Psoas muscle (tissue), 8 donors: ENCODE results near the gene CCDC78. TPM values are rescaled to one million over a fixed set of nuclear protein-coding genes. Genes with fewer than 3 reads are reported as not detected.
"Not testable (repeated sequence)": the region's sequence is repeated elsewhere in the genome, so short reads cannot be mapped to it uniquely, and the experiment has no call there.

Source experiments
- ATAC-seq, 4 donors: fragments of 200-7000 bp; cut with Tn5 transposase; one replicate each; pipeline ENCODE4 v1.9.1; 2020; ENCODE audit warnings: moderate library complexity in 3 of 4, mild to moderate bottlenecking in 2 of 4
- DNase-seq, 2 donors: peaks; one replicate each; pipeline ENCODE4 v3.0.0-alpha.2; 2020
- H3K27ac ChIP-seq: fragments of 200-600 bp; one replicate; pipeline ENCODE4 v1.8.0; 2022
- H3K27me3 ChIP-seq, 3 donors: fragments of 200-600 bp in 1 of 3; one replicate each; pipeline versions ENCODE4 v1.6.1 to v1.8.0; 2013 to 2022; ENCODE audit warnings: low read length in 2 of 3, mild to moderate bottlenecking in 2 of 3, moderate library complexity in 1 of 3; ENCODE audit not compliant: insufficient read depth in 3 of 3
- H3K36me3 ChIP-seq, 2 donors: fragments of 200-600 bp in 1 of 2; one replicate each; pipeline versions ENCODE4 v1.6.1 to v1.8.0; 2013 to 2022; ENCODE audit warnings: low read depth in 1 of 2, mild to moderate bottlenecking in 1 of 2, moderate library complexity in 1 of 2; ENCODE audit not compliant: insufficient read depth in 1 of 2
- H3K4me1 ChIP-seq: fragments of 200-600 bp; one replicate; pipeline ENCODE4 v1.8.0; 2022
- H3K4me3 ChIP-seq: fragments of 200-600 bp; one replicate; pipeline ENCODE4 v1.8.0; 2022; ENCODE audit warnings: mild to moderate bottlenecking
- H3K9me3 ChIP-seq: fragments of 200-600 bp; one replicate; pipeline ENCODE4 v1.8.0; 2022
- WGBS, 3 donors: extraction: QIAGEN DNeasy Blood & Tissue Kit; methylation state at CpG; one replicate each; pipeline versions ENCODE4 v1.1.6 to v1.1.7; 2013; 5-methylcytosine and 5-hydroxymethylcytosine counted together
- intact Hi-C, 2 donors: fragments of 100-400 bp; cut with DNase I; formaldehyde crosslinking; loops; one replicate each; pipeline versions ENCODE4 v1.11.0 to v1.14.2; 2022
- polyA plus RNA-seq, 3 donors: library from polyadenylated mRNA; stranded (reverse); fragments of 200-250 nt; gene quantifications; one replicate each; pipeline ENCODE4 v1.2.3, GENCODE V29; 2013
- total RNA-seq, 4 donors: library from RNA; stranded (reverse); fragmentation: NEBNext Ultra II Directional in 2 of 4; extraction: Animal tissue kit (Norgen Biotek cat#: 25700) in 2 of 4; gene quantifications; one replicate each; pipeline versions ENCODE4 v1.2.1 to v1.2.4, GENCODE V29; 2021 to 2023
- TF ChIP-seq, protein P1 (sequence below): fragments of 200-600 bp; IDR thresholded peaks from one replicate; pipeline ENCODE4 v1.8.0; 2022; ENCODE audit warnings: antibody characterized with exemption
- donor health status: healthy with polysubstance abuse.
- donor health status: DM: no; HTN: no; CAD: no; lungs with moderate emphysema.
- donor health status: Bipolar disorder and iron deficiency.
- donor health status: healthy.
- donor health status: DM: yes; HTN: yes; CAD: no.
- donor health status: DM: no; HTN: no; CAD: no.
- donor health status: DM: no; HTN: no; CAD: no.
- donor health status: DM: yes; HTN: yes; CAD: no.

CCDC78 gene
- total and polyA plus RNA-seq, 7 donors = 0.11 to 0.16 (median 0.12) TPM; not detected in 4

DNA sequence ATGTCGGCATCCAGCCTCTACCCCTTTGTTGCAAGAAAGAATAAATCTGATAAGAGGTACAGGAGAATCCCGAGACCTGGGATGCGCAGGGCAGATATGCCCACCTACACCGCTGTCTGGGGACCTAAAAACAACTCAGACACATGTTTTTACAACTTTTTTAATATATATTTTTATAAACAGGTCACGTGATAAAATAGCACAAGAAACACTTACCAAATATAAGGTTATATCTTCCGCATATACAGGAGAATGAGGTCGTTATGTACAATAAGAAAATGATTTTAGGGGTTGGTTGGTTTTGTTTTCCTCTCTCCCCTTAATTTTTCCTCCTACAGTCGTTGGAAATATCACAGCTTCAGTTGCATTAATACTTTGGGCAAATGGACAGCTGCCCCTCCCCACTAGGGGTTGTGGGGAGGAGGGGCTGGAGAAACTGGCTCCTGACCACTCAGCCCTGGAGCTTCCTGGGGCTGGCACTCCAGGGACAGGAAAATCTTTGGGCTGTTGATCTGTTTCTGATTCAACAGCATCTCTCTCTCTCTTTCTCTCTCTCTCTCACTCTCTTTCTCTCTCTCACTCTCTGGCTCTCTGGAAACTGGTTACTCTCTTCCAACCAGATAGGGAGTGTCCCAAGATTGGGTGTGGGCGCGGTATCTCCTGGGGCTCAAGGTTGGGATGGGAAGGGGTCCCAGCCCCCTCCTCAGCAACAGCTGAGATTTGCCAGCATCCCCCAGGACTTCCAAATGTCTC is 33.7 kb downstream of the CCDC78 start:
- H3K4me3 ChIP-seq = no peak overlapping the region
- H3K27me3 ChIP-seq = peaks cover 0 to 56% (median 25%) of the 10 kb centered on the region in 3 donors
- no peak overlapping the region for H3K27ac ChIP-seq
- H3K4me1 ChIP-seq = peaks cover 26% of the 10 kb centered on the region
- 64 to 70% (median 66%) methylated on average over 10 of the region's 10 CpGs for WGBS, 3 donors
- no peak for DNase-seq
- no peaks in the 10 kb centered on the region for H3K9me3 ChIP-seq
- ATAC-seq = no peak
- intact Hi-C loops = no loop called here
- TF ChIP-seq, protein P1, sequence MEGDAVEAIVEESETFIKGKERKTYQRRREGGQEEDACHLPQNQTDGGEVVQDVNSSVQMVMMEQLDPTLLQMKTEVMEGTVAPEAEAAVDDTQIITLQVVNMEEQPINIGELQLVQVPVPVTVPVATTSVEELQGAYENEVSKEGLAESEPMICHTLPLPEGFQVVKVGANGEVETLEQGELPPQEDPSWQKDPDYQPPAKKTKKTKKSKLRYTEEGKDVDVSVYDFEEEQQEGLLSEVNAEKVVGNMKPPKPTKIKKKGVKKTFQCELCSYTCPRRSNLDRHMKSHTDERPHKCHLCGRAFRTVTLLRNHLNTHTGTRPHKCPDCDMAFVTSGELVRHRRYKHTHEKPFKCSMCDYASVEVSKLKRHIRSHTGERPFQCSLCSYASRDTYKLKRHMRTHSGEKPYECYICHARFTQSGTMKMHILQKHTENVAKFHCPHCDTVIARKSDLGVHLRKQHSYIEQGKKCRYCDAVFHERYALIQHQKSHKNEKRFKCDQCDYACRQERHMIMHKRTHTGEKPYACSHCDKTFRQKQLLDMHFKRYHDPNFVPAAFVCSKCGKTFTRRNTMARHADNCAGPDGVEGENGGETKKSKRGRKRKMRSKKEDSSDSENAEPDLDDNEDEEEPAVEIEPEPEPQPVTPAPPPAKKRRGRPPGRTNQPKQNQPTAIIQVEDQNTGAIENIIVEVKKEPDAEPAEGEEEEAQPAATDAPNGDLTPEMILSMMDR = no peak
- H3K36me3 ChIP-seq = no peaks in the 10 kb centered on the region

GRCh38 chr16:691242-691641 is 35.0 kb downstream of the CCDC78 start:
- H3K27ac ChIP-seq, H3K36me3 ChIP-seq, ATAC-seq, intact Hi-C loops, H3K9me3 ChIP-seq, DNase-seq, H3K4me3 ChIP-seq: not testable (repeated sequence)
- Histone ChIP-seq H3K4me1 (peaks cover 26% of the 10 kb centered on the region), H3K27me3 (peaks cover 0 to 45% (median 23%) of the 10 kb centered on the region in 3 donors)
- 76 to 82% (median 77%) methylated on average over 16 of the region's 16 CpGs for whole genome bisulfite sequencing, 3 donors

- Histone ChIP-seq H3K27ac (peak overlapping the region; percentile 93), H3K4me1 (peaks cover 29% of the 10 kb centered on the region), H3K9me3 (no peaks in the 10 kb centered on the region), H3K36me3 (peaks cover 0 to 14% of the 10 kb centered on the region in 2 donors), H3K27me3 (peaks cover 0 to 29% (median 11%) of the 10 kb centered on the region in 3 donors), H3K4me3 (peak overlapping the region; percentile 100)
- ATAC-seq (peak in 2 of 4 donors; percentile 2 to 5), DNase-seq (no peak)
- TF ChIP-seq, protein P1 = no peak
- 78 to 83% (median 80%) methylated on average over 26 of the region's 26 CpGs for WGBS, 3 donors
- intact Hi-C loops = no loop called here
Measured at GRCh38 chr16:689175-689897, 36.9 kb downstream of the CCDC78 start.

- Histone ChIP-seq H3K36me3 (peaks cover 0 to 23% of the 10 kb centered on the region in 2 donors), H3K4me1 (peaks cover 43% of the 10 kb centered on the region), H3K27ac (no peak overlapping the region), H3K9me3 (no peaks in the 10 kb centered on the region), H3K27me3 (peaks cover 0 to 11% (median 2%) of the 10 kb centered on the region in 3 donors), H3K4me3 (no peak overlapping the region)
- TF ChIP-seq, protein P1 = no peak
- intact Hi-C loops = no loop called here
- WGBS, 3 donors = 89 to 94% (median 90%) methylated on average over 19 of the region's 19 CpGs
- no peak for ATAC-seq
- no peak for DNase-seq
Measured at GRCh38 chr16:687499-687898, 38.7 kb downstream of the CCDC78 start.
